Cardiac fibroblast (primary cell): Measurements from ENCODE around the gene FIZ1.
"Not testable (repeated sequence)": the region's sequence is repeated elsewhere in the genome, so short reads cannot be mapped to it uniquely, and the experiment has no call there.

ENCODE experiments used
- DNase-seq, 2 donors: peaks; one replicate each; pipeline versions ENCODE4 v3.0.0 to v3.0.0-alpha.2; 2010; ENCODE audit warnings: low read depth in 2 of 2
- H3K4me3 ChIP-seq, 2 donors: replicated peaks in 1 of 2; 1 replicate in 1 of 2; 2 replicates in 1 of 2; pipeline ENCODE4 v1.5.1; 2011; ENCODE audit warnings: low read depth in 2 of 2, low read length in 2 of 2, mild to moderate bottlenecking in 2 of 2, moderate library complexity in 1 of 2
- TF ChIP-seq, protein P1 (sequence below): IDR thresholded peaks from one replicate; pipeline ENCODE4 v1.5.1; 2011; ENCODE audit warnings: low read depth, mild to moderate bottlenecking, low read length, inconsistent platforms

The FIZ1 gene

DNA sequence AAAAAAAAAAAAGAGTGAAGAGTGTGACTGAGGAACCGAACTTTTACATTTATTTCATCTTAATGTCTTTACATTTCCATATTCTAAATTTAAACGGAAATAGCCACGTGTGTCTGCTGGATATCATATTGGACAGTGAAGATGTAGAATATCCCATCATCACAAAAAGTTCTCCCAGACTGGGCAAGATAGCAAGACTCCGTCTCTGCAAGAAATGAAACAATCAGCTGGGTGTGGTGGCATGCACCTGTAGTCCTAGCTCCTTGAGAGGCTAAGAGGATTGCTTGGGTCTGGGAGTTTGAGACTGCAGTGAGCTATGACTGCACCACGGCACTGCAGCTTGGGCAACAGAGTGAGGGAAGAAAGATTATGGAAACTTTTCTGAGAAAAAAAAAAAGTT is 22.6 kb downstream of the FIZ1 start:
- TF ChIP-seq, protein P1, sequence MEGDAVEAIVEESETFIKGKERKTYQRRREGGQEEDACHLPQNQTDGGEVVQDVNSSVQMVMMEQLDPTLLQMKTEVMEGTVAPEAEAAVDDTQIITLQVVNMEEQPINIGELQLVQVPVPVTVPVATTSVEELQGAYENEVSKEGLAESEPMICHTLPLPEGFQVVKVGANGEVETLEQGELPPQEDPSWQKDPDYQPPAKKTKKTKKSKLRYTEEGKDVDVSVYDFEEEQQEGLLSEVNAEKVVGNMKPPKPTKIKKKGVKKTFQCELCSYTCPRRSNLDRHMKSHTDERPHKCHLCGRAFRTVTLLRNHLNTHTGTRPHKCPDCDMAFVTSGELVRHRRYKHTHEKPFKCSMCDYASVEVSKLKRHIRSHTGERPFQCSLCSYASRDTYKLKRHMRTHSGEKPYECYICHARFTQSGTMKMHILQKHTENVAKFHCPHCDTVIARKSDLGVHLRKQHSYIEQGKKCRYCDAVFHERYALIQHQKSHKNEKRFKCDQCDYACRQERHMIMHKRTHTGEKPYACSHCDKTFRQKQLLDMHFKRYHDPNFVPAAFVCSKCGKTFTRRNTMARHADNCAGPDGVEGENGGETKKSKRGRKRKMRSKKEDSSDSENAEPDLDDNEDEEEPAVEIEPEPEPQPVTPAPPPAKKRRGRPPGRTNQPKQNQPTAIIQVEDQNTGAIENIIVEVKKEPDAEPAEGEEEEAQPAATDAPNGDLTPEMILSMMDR = no peak
- no peak for DNase-seq
- no peak overlapping the region for H3K4me3 ChIP-seq

DNA sequence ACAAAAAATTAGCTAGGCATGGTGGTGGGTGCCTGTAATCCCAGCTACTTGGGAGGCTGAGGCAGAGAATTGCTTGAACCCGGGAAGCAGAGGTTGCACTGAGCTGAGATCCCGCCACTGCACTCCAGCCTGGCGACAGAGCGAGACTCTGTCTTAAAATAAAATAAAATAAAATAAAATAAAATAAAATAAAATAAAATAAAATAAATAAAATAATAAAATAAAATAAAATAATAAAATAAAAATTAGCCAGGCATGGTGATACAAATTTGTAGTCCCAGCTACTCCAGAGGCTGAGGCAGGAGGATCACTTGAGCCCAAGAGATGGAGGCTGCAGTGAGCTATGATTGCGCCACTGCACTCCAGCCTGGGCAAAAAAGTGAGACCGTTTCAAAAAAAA is 25.4 kb downstream of the FIZ1 start:
- not testable (repeated sequence) for DNase-seq

DNA sequence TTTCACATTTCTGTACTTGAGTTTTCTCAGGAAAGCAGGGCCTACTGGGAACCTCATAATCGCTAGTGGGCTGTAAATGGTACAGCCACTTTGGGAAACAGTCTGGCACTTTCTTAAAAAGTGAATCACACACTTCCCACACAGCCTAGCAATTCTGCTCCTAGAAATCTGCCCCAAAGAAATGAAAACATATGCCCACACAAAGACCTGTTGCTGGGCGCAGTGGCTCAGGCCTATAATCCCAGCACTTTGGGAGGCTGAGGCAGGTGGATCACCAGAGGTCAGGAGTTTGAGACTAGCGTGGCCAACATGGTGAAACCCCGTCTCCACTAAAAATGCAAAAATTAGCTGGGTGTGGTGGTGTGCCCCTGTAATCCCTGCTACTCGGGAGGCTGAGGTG is 29.8 kb downstream of the FIZ1 start:
- H3K4me3 ChIP-seq, DNase-seq: not testable (repeated sequence)

More for the DNA sequence above, 25.4 kb downstream of the FIZ1 start:
- H3K4me3 ChIP-seq = not testable (repeated sequence)

DNA sequence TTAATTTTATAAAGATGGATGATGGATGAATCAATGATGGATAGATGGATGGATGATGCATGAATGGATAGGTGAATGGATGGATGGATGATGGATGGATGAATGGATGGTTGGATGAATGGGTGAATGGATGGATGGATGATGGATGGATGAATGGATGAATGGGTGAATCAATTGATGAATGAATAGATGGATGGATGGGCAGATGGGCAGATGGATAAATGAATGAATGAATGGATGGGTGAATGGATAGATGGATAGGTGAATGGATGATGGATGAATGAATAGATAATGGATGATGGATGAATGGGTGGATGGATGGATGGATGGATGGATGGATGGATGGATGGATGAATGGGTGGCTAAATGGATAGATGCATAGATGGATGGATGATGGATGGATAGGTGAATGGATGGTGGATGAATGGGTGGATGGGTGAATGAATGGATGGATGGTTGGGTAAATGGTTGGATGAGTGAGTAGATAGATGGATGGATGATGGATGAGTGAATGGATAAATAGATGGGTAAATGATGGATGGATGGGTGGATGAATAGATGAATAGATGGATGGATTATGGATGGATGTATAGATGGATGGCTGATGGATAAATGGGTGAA is 31.5 kb downstream of the FIZ1 start:
- DNase-seq = no peak
- H3K4me3 ChIP-seq = no peak overlapping the region
- TF ChIP-seq, protein P1 = no peak

DNA sequence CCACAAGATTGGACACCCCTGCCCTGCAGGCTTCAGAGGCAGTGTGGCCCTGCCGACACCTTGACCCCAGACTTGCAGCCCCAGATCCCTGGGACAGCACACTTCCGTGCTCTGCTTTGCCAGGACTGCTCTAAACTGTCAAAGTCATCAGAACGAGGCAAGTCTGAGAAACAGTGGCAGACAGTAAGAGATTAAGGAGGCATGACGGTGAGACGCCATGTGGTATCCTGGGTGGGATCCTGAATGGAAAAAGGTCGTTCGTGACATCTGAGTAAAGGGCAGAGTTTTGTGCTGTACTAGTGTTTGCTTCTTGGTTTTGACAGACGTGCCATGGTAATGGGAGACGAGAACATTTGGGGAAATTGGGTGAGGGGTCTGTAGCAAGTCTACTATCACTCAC is 32.5 kb downstream of the FIZ1 start:
- no peak overlapping the region for H3K4me3 ChIP-seq
- TF ChIP-seq, protein P1 = no peak
- no peak for DNase-seq

DNA sequence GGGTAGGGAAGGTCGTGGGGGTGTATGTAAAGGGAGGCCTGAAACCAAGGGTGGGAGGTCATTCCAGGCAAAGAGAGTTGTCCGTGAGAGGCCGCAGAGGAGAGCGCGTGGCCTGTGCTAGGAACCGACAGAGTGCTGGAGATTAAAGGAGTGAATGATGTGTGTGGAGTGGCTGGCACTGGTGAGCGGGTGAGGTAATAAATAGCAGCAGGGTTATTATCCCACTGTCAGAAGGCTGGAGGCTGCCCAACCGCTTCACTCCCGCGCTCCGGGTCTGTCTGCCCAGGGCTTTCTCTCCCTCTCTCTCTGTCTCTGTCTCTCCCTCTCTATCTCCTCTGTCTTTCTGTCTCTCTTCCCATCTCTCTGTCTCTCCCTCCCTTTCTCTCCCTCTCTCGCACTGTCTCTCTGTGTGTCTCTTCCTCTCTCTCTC is 36.0 kb downstream of the FIZ1 start:
- DNase-seq = peak in 1 of 2 donors; percentile 70
- H3K4me3 ChIP-seq = no peak overlapping the region
- TF ChIP-seq, protein P1 = no peak

DNA sequence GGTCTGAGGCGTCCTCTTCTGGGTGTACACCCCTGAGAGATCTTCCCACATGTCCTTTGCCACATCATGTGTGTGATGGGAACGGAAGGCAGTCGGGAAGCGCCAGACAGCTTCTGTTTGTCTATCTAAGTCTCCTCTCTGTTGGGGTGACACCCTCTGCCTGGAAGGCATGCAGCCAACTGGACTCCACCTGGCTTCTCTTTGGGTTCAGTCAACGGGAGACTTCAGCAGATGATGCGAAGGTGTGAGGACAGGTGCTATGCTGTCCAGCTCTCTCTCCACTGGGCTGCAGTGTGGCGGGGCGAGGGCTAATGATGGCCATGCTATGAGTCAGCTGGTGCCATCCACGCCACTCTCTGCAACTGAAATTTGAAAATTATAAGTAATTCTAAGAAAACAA is 39.6 kb downstream of the FIZ1 start:
- no peak overlapping the region for H3K4me3 ChIP-seq
- TF ChIP-seq, protein P1 = no peak
- no peak for DNase-seq

DNA sequence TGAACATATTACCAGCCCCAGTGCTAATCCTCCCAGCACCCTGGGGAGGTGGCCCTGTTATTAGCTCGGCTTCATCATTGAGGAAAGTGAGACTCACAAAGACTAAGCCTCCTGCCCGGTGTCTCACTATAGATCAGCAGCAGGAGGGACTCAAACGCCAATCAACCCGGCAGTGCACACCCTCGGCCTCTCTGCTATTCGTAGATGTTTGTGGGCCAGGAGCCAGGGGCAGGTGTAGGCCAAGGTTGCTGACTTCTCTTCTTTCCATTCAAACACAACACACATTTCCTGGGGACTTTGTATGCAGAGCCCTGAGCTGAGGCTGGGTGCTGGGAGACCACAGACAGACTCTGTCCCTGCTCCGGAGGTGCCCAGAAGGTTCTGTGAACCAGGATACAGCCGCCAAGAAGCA is 44.6 kb downstream of the FIZ1 start:
- TF ChIP-seq, protein P1 = no peak

More for the DNA sequence above, 44.6 kb downstream of the FIZ1 start:
- DNase-seq = no peak
- H3K4me3 ChIP-seq = no peak overlapping the region
